Measurements from ENCODE around the gene DNASE1L1.

Gene DNASE1L1

DNA sequence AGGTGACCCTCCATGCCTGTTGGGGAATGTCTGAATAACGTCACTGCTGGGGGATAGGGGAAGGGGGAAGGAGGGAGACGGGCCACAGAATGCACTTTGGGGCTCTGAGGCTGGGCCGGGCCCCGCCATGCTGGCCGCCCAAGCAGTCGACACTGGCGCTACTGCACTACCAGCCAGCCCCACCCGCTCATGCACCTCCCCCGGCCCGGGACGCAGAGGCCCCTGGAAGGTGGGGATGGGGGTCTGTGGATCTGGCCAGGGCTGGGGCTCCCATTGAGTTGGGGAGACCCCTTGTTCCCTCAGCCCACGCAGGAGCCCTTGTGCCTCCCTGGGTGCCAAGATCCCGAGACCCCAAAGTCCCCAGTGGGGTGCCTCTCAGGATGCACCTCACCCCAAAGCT, 52.5 kb downstream of the DNASE1L1 start:
- DNase-seq (ENCODE audit: low spot score), result no peak
- Histone ChIP-seq H3K4me3 (peak overlapping the region; percentile 17), H3K27ac (peak overlapping the region in 1 of 2 donors; percentile 72)
- TF ChIP-seq, protein P1, sequence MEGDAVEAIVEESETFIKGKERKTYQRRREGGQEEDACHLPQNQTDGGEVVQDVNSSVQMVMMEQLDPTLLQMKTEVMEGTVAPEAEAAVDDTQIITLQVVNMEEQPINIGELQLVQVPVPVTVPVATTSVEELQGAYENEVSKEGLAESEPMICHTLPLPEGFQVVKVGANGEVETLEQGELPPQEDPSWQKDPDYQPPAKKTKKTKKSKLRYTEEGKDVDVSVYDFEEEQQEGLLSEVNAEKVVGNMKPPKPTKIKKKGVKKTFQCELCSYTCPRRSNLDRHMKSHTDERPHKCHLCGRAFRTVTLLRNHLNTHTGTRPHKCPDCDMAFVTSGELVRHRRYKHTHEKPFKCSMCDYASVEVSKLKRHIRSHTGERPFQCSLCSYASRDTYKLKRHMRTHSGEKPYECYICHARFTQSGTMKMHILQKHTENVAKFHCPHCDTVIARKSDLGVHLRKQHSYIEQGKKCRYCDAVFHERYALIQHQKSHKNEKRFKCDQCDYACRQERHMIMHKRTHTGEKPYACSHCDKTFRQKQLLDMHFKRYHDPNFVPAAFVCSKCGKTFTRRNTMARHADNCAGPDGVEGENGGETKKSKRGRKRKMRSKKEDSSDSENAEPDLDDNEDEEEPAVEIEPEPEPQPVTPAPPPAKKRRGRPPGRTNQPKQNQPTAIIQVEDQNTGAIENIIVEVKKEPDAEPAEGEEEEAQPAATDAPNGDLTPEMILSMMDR (IDR thresholded peaks at IDR 0.05), result no peak

DNA sequence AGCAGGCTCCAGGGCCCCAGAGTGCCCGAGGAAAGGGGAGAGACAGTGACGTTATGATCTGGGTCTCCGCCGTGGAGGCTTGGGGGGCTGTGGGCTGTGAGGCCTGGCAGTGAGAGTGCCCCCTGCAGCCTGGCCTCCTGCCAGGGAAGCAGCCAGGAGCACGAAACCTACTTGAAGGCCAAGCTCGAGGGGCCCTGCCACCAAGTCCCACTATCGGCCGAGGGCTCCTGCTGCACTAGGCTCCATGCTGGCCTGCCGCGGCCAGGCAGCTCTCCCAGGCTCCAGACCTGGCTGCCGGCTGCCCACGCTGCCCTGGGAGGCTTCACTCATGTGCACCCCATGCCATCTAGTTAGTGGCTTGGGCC, 53.3 kb downstream of the DNASE1L1 start:
- TF ChIP-seq, protein P1 (IDR thresholded peaks at IDR 0.05), result no peak
- DNase-seq (ENCODE audit: low spot score), result no peak
- Histone ChIP-seq H3K4me3 (peak overlapping the region; percentile 17), H3K27ac (peak overlapping the region in 1 of 2 donors; percentile 72)

DNA sequence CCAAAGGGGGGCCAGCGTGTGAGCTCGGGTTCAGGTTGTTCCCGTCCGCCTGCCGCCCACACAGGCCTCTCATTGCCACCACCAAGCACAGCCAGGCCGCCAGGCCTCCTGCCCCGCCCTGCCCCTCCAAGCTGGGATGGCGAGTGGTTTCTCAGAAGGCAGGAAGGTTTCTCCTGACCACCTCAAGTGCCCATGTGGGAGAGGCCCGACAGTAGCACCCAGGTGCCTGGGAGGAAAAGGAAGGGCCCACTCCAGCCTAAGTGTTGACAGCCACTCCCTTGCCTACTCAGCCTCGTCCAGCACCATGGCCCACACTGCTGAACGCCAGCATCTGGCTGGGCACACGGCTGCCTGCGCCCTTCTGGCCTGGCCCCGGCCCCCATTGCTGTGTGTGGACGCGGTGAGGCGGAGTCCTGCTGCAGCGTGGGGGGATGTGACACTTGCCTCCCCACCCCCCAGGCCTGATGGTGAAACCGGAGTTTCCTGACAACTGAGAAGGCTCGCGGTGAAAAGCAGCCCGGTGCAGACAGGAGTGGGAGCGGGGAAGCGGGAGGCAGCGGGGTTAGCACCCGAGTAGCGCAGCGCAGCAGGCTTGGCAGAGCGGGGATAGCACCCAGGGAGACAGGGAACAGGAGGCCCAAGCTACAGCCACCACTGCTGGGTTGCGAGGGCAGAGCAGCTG, 53.8 kb downstream of the DNASE1L1 start:
- Histone ChIP-seq H3K4me3 (no peak overlapping the region), H3K27ac (peak overlapping the region in 1 of 2 donors; percentile 72)
- no peak for DNase-seq (ENCODE audit: low spot score)
- TF ChIP-seq, protein P1 (IDR thresholded peaks at IDR 0.05), result no peak

DNA sequence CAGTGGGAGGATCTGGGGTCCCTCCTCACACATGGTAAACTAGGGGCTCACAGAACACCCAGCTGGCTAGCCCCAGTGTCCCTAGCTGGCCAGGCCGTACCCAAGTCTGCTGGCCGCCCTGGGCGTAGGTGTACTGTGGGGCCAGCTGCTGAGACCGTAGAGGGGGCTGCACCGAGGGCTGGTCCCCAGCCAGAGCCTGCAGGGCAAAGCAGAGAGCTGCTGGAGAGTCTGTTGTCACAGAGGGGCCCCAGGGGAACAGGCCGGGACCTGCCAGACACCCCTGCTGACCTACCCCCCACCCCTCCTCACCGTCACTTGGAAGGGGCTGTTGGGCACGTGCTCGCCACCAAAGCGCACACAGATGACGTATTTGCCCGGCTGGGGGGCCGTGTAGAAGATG, 54.5 kb downstream of the DNASE1L1 start:
- Histone ChIP-seq H3K4me3 (no peak overlapping the region), H3K27ac (peak overlapping the region in 1 of 2 donors; percentile 46)
- TF ChIP-seq, protein P1 (IDR thresholded peaks at IDR 0.05), result no peak
- DNase-seq (ENCODE audit: low spot score), result no peak

DNA sequence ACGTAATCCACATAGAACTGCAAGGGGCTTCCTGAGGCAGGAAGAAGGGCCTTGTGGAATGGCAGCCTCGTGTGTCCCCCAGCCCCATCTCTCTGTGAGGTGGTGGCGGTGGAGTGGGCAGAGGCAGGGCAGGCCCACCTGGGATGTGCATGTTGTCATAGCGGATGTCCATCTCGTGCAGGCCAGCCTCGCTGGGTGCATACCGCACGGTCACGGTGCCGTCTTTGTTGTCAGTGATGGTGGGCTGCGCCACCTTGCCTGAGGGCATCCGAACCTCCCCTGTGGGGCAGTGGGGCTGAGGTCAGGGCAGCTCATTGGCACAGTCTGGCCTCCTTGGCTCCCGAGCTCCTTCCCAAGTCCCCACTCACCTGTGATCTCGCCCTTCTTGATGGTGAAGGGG, 55.0 kb downstream of the DNASE1L1 start:
- DNase-seq (ENCODE audit: low spot score), result no peak
- peak overlapping the region in 1 of 2 donors; percentile 46 for H3K27ac ChIP-seq
- no peak overlapping the region for H3K4me3 ChIP-seq
- TF ChIP-seq, protein P1 (IDR thresholded peaks at IDR 0.05), result no peak

DNA sequence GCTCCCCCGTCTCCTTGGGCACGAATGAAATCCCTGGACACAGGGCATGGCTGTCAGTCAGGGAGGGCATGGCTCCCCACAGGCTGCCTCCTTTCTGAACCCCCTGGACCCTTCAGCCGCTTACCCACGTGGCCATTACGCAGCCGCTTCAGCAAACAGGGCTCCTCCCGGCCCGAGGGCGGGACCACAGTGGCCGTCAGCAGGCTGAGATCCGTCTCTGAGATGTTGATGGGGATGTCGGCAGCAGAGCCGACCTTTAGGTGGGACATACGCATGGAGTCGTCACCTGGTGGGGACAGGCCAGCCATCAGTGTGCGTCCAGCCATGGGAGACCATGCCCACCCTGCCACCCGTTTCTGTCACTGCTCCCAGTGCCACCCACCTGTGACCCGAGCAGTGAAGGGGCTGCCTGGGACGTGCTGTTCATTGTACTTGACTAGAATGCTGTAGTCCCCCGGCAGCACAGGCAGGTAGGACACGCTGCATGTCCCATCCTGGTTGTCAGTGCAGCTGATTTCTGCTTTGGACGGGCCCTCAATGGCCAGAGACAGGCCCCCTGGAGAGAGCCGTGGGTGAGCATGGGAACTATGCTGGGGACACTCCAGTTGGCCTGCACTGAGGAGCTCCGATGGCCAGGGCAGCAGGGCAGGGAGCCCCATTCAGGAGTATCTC, 55.7 kb downstream of the DNASE1L1 start:
- TF ChIP-seq, protein P1 (IDR thresholded peaks at IDR 0.05), result no peak
- Histone ChIP-seq H3K4me3 (no peak overlapping the region), H3K27ac (peak overlapping the region in 1 of 2 donors; percentile 46)
- no peak for DNase-seq (ENCODE audit: low spot score)

DNA sequence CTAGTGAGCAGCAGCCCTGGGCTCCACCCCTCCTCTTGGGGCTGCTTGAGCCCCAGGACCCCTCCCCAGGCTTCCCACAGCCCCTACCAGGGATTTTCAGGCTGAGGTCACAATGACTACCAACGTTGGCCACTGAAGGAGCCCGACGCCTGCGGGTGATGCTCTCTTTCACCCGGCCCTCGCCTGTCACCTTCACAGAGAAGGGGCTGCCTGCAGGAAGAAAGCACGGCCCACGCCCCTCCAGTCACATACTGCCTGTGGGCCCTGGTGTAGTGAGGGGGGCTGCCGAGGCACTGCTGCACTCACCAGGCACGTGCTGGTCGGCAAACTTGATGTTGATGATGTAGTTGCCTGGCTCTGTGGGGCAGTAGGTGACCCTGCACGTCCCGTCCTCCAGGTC, 56.6 kb downstream of the DNASE1L1 start:
- TF ChIP-seq, protein P1 (IDR thresholded peaks at IDR 0.05), result no peak
- peak overlapping the region in 1 of 2 donors; percentile 46 for H3K27ac ChIP-seq
- DNase-seq (ENCODE audit: low spot score), result no peak
- no peak overlapping the region for H3K4me3 ChIP-seq

Data from coronary artery (tissue), 2 donors.